Globus pallidus (tissue), 1 donor: ENCODE measurements around the gene ZBTB34.
"Not testable (repeated sequence)": the region's sequence is repeated elsewhere in the genome, so short reads cannot be mapped to it uniquely, and the experiment has no call there.

ENCODE experiments used
- DNase-seq: peaks from one replicate; pipeline ENCODE4 v3.0.0-alpha.2; 2015; ENCODE audit warnings: low spot score

The ZBTB34 gene, protein sequence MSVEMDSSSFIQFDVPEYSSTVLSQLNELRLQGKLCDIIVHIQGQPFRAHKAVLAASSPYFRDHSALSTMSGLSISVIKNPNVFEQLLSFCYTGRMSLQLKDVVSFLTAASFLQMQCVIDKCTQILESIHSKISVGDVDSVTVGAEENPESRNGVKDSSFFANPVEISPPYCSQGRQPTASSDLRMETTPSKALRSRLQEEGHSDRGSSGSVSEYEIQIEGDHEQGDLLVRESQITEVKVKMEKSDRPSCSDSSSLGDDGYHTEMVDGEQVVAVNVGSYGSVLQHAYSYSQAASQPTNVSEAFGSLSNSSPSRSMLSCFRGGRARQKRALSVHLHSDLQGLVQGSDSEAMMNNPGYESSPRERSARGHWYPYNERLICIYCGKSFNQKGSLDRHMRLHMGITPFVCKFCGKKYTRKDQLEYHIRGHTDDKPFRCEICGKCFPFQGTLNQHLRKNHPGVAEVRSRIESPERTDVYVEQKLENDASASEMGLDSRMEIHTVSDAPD

GRCh38 chr9:126860077-126860756, at the start of gene ZBTB34:
Gene ZBTB34, plus strand, starts transcription at chr9:126860639. Its CDS starts 18,761 bp downstream, at chr9:126879400.
- peak; percentile 68 for DNase-seq

GRCh38 chr9:126813072-126813471, 47.4 kb upstream of the ZBTB34 start:
- DNase-seq = no peak

- no peak for DNase-seq
These were observed 46.3 kb upstream of the ZBTB34 start for GRCh38 chr9:126814091-126814490.

- not testable (repeated sequence) for DNase-seq
These were observed 42.8 kb upstream of the ZBTB34 start for GRCh38 chr9:126817615-126818014.

GRCh38 chr9:126818482-126818881, 42.0 kb upstream of the ZBTB34 start:
- no peak for DNase-seq

- no peak for DNase-seq
These were observed 41.0 kb upstream of the ZBTB34 start for GRCh38 chr9:126819482-126819881.

DNA sequence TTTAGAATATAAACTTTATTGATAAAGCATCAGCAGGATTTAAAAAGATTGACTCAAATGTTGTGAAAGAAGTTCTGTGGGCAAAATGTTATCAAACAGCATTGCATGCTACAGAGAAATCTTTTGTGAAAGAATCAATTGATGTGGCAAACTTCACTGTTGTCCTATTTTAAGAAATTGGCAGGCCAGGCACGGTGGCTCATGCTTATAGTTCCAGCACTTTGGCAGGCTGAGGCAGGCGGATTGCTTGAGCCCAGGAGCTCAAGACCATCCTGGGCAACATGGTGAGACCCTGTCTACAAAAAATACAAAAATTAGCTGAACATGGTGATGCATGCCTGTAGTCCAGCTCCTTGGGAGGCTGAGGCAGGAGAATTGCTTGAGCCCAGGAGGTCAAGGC, 38.2 kb upstream of the ZBTB34 start:
- peak; percentile 83 for DNase-seq

DNA sequence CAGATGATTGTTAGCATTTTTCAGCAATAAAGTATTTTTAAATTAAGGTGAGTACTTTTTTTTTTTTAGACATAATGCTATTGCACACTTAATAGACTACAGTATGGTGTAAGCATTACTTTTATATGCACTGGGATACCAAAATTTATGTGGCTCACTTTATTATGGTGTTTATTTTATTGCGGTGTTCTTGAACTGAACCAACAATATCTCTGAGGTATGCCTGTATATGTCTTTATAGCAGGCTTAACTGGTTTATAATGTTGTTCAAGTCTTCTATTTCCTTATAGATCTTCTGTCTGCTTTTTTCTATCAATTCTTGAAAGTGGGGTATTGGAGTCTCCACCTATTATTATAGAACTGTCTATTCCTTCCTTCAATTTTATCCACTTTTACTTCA, 37.6 kb upstream of the ZBTB34 start:
- no peak for DNase-seq

DNA sequence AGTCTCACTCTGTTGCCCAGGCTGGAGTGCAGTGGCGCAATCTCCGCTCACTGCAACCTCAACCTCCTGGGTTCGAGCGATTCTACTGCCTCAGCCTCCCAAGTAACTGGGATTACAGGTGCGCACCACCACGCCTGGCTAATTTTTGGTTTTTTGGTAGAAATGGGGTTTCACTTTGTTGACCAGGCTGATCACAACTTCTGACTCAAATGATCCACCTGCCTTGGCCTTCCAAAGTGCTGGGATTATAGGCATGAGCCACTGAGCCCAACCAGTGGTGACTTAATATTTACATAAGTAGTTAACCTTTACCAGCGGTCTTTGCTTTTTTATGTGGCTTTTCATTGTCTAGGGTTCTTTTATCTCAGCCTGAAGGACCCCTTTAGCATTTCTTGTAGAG, 36.4 kb upstream of the ZBTB34 start:
- DNase-seq = not testable (repeated sequence)

DNA sequence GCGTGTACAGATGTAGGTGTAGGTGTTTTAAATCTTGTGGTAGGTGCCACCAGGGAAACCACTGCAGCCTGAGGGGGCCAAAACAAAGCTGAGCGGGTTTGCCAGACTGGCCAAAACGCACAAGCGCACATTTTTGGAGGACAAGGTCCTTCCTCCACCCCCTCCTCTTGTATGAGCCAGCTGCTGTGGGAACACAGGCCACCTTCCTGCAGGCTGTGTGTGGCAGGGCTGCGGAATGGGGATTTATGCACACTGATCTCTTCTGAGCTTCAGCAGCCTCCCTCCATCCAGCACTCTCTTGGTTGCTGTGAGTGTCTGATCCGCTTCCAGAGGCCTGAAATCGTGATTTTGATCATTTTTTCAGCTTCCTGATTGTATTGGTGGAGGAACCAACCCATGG, 33.2 kb upstream of the ZBTB34 start:
- no peak for DNase-seq

GRCh38 chr9:126829035-126829434, 31.4 kb upstream of the ZBTB34 start:
- no peak for DNase-seq

GRCh38 chr9:126830827-126831226, 29.6 kb upstream of the ZBTB34 start:
- DNase-seq = no peak

GRCh38 chr9:126832440-126832839, 28.0 kb upstream of the ZBTB34 start:
- DNase-seq = peak; percentile 66

GRCh38 chr9:126833020-126833419, 27.4 kb upstream of the ZBTB34 start:
- DNase-seq = no peak

GRCh38 chr9:126833710-126834345, 26.6 kb upstream of the ZBTB34 start:
- peak; percentile 49 for DNase-seq

GRCh38 chr9:126834672-126835071, 25.8 kb upstream of the ZBTB34 start:
- DNase-seq = no peak

- no peak for DNase-seq
These were observed 24.2 kb upstream of the ZBTB34 start for GRCh38 chr9:126836216-126836615.

GRCh38 chr9:126838055-126838811, 22.2 kb upstream of the ZBTB34 start:
- no peak for DNase-seq

DNA sequence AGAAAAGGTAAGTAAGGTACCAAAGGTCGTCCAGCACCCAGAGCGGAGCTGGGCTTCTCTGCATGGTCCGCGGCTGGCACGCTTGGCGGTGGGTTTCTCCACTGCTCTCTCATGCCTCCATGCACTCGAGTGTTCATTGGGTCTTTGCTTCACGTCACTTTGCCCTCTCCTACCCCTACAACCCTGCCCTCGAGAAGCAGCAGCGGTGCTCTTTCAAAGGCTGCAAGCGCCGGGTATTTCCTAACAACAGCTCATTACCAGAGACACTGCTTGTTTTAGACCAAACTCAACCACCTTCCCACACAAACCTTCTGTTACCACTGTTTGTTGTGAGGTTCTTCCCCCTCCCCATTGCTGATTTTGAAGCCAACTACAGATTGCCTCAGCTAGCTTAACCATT, 21.5 kb upstream of the ZBTB34 start:
- DNase-seq = no peak

DNA sequence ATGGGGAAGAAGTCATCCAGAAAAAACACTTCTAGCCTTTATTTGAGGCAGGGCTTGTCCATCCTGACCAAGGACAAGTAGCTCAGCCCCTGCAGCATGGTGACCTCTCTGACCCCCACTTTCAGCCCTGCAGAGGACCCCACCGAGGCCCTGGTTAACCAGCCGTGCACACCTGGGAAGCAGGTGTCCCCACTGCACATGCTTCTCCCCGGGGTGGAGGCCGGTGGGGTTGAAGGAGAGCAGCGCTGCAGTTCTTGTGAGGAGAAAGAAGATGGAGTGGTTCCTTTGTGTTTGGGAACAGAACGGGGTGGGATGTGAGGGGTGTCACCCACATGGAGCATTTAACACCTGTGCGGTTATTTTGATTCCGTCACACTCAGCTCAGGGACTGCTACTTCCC, 21.1 kb upstream of the ZBTB34 start:
- no peak for DNase-seq

DNA sequence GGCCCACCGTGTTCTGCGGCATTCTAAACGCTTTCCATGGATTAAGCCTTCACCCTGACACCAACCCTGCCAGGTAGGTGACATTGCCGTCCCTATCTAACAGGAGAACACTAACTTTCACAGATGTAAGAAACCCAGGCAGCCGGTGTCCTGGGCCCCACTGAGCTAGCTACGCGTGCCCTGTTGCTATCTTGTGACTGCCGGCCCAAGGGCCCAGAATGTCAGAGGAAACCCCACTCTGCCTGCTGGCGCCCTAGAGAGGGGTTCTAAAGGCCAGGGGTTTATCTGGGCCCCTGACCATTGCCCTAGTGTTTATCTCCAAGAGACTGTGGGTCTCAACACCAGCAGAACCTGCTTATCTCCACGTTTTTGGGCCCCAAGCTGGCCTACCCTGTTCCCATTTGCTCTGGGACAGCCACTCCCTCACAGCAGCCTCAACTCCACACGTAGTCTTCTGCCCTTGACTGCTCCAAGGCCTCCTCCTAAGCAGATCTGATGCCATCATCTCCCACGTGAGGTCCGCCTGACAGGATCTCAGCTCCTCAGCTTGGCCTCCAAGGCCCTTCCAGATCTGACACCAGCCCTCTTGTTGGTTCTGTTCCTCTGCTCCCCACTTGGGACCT, 18.1 kb upstream of the ZBTB34 start:
- DNase-seq = no peak
